T-helper 2 cell treated with Interferon-gamma antibody and Interleukin-4, amounts not matched to agents 100 ng/mL and 5 ng/mL, for 36 hours (primary cell): ENCODE results near the gene FOXD1. TPM values are rescaled to one million over a fixed set of nuclear protein-coding genes. Genes with fewer than 3 reads are reported as not detected.

Source experiments
- intact Hi-C: fragments of 100-400 bp; cut with micrococcal nuclease; formaldehyde crosslinking; loops from one replicate; pipeline ENCODE4 v1.15.1; 2023
- total RNA-seq: library from RNA; stranded (reverse); gene quantifications from 2 replicates; pipeline ENCODE4 v1.2.3, GENCODE V29; 2022

The FOXD1 gene
- total RNA-seq, 1 donor from 2014 or later, result 0.11 TPM

DNA sequence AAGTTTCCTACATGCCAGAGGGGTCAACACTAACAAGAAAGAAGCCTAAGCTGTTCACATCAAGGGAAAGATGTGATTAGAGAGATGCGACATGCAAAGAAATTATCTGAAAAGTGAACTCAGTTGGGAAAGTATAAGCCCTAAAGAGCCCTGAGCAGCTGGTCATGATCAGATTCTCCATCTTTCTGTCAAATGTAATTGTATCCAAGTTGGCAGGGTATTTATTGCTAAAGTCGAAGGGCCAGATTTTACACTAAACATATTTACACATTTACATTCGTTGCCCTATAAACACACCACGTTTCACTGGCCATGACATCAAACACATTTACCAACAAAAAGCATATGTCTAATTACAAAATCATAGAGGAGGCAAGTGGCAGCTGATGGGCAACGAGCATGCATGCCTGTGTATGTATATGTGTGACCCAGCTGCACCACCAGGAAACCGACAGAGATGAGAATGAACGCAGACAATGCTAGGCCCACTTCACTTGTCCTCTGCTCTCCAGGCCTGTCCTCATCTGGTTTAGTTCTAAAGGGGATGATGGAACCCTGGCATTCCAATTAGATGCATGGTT lies 6.3 kb downstream of the FOXD1 start:
- intact Hi-C loops, result no loop called here

DNA sequence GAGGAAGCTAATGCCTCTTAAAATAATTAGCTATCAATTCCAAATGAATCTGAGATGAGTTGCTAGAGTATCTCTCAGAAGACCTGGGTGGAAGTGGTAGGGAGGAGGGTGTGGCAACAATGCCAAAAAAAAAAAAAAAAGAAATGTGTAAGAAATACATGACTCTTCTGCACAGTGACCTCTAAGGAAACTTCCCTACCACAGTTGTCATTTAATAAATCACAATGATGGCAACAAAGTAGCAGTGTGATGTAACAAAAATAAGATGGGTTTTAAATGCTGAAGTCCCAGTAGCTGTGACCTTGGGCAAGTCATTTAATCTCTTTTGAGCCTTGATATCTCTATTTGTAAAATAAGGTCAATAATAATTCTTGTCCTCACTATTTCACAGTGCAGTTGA lies 7.2 kb downstream of the FOXD1 start:
- intact Hi-C loops, result no loop called here

DNA sequence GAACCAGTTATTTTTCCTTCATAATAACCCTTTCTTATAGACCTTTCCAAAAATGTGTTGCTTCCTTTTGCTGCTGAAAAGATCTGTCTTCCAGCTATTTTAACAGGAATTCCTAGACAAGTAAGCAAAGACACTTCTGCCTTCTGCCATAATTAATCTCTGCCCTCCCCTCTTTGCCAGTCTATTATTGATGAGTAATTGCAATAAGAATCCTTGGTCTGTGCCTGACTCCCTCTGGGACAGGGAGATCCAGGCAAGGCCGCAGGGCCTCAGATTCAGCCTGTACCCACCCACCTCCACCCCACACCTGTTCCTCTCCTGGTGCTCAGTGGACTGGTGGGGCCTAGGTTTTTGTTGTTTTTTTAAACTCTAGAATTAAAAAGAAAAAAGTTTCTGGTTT lies 8.3 kb downstream of the FOXD1 start:
- intact Hi-C loops, result no loop called here

DNA sequence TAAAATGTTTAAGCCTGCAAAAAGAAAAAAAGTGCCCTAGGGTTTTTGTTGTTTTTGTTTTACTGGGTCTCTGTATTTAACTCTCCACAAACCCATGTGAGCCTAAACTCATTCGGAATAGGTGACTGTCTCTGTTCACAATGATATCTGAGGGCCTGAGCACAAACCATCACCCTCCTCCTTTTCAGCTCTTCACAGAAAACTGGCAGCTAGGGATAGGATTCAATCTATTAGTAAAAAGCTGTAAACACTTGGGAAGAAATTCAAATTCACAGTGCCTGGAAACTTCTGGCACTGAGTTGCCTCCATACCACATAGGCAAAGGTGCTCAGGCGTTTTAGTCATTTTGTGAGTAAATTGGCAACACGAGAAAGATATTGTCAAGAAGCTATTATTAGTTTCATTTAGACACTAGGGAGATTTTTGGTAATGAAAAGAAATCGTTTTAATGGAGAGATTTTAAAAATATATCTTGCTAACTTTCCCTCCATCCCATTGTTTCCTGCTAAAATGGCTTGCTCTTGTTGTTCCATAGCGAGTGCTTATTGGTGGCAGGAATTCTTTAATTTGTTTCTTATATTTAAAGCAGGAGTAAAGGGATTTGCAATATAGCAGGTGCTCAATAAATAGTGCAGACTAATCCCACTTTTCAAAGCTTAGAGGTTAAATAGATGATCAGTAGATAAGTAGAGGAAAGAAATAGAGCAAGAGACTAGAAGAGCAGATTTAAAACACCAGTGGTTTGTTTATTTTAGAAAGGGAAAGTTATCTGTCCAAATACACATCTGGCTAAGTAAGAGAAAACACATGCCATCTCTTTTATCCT lies 9.7 kb downstream of the FOXD1 start:
- intact Hi-C loops, result no loop called here

DNA sequence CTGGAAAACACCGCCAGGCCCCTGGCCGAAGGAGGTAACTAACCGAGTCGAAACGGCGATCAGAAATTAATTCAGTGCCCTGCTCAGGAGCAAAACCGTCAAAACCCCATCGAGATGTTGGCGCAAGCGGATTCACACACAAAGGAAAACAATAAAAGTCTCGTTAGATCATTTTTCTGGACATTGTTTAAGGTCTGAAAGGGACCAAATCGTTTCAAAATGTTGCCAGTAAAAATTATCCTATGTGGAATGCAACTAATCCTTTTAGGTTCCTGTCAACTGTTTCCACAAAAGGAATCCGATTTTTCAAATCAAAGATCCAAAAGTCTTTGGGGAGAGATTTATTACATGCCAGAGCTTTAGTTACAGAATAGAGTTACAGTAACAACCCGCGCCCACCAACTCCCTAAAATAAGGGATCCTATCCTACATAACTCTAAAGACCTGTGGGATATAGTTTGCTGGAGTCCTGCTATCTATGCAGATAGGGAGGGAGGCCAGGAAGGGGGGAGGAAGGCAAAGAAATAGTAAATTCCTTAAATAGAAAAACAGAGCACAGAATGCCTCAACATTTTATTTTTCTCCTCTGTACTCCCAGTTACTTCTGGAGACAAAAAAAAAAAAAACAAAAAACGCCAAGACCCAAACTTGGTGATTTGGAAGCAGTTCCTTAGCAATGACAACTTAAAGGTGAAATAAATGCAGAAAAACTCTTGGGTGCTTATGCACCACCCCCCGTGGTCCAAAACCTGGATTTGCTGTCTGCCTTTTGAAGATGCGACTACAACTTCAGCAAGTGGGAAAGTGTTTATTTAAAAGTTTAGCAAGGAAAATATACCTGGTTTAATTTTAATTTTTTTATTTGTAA lies 10.6 kb downstream of the FOXD1 start:
- intact Hi-C loops, result loop anchor here (2.0 kb wide), 1 partner anchor 137 kb away; no protein-coding TSS in a partner anchor

DNA sequence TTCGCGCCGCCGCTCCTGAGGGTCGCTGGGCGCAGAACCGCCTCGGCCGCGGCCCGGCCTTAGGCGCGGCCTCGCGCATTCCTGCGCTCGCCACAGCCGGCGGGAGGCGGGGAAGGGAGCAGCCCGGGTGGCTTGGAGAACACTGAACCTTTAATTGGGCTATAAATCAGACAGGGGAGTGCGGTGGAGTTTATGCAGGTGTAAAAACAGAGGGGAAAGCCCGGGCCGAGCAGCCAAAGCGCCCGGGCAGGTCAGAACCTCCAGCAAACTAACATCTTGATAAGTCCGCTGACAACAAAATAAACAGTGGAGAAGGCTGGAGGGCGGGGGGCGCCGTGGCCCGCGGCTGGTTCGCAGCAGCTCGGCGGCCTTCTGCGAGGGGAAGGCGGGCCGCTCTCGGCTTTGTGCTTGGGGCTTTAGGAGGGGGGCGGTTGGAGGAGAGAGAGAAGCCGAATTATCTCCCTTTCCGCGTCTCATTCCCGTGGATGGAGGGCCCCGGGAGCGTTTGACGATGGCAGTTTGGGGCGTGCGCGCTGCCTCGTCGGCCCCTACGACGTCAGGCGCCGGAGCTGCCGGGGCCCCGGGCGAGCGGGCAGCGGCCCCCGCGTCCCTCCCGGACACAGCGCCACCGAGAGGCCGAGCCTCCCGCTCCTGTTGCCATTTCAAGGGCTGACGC lies 11.3 kb downstream of the FOXD1 start:
- intact Hi-C loops, result loop anchor here (2.0 kb wide), 1 partner anchor 136 kb away; no protein-coding TSS in a partner anchor

DNA sequence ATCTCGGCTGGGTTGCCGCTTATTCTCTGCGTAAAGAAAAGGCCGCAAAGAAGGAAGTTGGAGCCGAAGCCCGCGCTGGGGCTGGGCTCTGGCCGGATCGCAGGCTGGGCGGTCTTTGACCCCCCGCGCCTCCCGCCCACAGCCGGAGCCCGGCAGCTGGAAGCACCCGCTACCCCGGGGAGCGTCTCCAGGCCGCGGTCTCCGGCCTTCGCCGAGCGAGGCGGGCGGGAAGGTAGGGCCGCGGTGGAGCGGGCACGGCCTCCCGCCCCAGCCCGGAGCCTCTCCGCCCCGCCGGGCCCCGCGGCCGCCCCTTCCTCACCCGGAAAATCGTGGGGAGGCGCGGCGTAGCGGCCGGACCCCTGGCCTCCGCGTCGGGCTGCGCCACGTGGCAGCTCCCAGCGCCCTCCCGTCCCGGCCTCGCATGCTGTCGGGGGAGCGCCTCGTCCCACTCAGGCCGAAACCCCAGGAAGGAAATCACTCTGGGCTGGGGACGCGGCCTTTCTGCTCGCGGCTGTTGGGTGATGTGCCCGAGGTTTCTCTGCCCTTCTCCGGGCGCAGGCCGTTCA lies 12.0 kb downstream of the FOXD1 start:
- intact Hi-C loops, result loop anchor here (2.0 kb wide), 1 partner anchor 136 kb away; no protein-coding TSS in a partner anchor

DNA sequence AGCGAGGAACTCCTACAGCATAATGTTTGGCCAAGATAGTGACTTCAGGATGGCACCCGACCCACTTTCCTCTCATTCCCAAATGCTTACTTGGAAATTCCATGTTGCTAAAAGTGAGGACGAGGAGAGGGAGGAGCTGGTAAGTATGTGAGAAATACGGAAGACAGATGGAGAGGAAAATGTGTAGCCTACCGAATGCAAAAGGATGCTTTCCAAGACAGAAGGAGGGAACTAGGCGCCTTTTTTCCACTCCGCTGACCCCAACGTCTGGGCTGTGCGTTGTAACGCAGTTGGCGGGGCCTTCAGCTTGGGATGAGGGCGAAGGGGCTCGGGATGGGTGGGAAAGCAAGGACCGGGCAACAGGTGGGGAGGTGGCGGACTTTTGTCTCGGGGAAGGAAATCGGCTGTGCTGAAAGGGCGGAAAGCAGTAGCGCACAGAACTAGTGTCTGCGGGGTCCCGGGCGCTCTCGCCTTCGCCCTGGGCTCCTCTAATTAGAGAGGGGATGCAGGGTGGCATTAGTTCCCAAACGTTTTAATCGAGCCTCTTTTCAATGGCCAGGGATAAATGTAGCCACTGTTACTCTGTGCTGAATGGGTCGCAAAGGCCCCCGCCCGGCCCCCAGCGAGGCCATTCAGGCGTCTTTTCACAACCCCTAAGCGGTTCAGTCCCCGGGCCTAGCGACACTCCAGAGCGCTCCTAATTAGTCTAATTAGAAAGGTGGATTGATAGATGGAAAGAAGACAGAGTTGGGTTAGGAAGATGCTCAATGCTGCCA lies 12.6 kb downstream of the FOXD1 start:
- intact Hi-C loops, result loop anchor here (2.0 kb wide), 1 partner anchor 135 kb away; no protein-coding TSS in a partner anchor

DNA sequence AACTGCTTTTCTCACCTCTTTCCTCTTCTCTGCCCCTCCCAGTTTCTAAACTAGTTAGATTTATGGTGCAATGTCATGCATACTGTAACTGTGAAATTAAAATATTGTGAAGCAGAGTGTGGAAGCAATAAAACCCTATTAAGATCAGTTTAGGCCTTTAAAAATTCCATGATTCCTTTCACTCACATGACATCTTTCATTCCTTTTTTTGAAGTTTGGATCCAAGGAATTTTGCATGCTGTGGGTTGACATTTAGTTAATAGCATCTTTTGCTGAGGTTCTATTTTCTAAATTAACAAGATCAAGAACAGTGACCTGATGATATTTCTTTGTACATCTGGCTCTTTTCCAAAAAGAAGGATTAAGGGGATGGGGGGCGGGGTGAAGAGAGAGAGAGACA lies 13.7 kb downstream of the FOXD1 start:
- intact Hi-C loops, result no loop called here

DNA sequence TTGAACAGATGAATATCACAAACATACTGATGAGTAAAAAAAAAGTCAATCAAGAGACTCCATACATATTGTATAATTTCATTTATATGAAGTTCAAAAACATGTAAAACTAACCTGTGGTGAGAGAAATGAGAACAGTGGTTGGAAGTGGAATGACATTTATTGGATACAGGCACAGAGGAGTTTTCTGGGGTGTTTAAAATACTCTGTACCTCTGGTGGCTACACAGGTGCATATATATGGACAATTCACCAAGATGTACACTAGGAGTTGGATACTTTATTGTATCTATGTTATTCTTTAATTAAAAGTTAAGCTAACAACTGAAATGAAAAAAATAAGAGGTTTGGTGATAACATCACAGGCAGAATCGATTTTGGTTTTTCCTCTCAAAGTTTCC lies 14.1 kb downstream of the FOXD1 start:
- intact Hi-C loops, result no loop called here

DNA sequence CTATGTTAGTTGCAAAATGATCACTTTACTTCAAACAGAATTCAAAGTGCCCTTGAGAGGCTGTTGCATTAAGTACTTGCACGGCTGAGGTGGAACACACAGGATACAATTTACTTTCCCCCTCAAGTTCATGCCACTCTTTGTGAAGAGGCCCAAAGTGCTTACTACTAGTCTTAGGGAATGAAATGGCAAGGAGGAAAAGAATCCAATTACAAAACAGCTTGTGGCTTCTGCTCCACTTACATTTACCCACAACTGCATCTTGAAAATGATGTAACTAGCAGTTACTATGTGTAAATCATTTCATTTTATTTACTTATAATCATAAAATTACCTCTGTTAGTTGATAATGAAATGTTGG lies 14.6 kb downstream of the FOXD1 start:
- intact Hi-C loops, result no loop called here

DNA sequence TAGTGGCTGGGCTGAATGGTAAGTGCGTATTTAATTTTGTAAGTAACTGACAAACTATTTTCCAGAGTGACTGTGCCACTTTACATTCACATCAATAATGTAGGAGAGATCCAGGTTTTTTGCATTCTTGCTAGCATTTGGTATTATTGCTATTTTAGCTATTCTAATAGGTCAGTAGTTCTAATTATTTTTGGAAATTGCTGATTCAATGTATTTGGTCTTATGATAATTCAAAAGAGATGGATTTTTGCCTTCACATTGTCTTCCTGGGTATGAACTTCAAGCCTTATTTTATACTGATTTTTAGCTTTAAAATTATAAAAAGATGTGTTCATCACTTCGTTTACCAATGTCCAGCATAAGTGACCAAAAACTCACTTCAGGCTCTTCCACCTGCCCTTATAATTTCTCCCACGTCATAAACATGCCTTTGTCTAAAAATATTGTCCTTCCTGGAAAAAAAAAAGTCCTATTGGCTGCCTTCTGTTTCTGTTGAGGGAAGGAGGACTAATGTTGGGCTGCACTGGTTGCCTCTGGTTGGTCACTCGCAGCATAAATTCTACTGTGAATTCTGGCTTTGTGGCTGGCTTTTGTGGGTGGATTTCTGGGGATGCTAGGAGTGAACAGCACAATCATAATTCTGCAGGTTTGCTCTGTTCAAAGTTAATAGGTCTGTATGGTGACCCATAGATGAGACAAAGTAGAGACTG lies 15.2 kb downstream of the FOXD1 start:
- intact Hi-C loops, result no loop called here

DNA sequence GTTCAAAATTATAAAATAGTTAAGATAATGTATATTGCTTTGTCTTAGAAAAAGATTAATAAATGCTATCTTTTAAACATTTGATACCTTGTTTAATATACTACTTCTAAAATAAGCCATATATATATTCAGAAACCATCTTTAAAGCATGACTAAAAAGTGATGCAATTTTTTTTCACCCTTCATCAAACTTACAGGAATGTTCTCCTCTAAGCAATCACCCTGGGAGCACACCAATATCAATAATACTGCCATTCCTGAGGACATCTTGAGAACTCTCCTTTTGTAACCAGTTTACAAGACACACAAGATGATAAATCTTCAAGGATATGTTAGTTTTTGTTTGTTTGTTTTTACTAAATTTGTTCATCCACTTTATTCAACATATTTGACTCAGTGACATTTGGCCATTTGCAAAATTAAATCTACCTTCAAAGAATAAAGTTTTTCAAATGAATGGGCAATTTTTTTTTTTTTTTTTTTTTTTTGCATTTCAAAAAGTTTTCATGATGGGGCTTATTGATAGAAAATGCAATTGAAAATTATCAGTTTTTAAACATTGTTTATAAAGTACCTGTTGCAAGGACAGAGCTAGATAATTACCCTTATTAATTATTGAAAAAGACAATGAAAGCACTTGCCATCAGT lies 17.2 kb downstream of the FOXD1 start:
- intact Hi-C loops, result no loop called here

DNA sequence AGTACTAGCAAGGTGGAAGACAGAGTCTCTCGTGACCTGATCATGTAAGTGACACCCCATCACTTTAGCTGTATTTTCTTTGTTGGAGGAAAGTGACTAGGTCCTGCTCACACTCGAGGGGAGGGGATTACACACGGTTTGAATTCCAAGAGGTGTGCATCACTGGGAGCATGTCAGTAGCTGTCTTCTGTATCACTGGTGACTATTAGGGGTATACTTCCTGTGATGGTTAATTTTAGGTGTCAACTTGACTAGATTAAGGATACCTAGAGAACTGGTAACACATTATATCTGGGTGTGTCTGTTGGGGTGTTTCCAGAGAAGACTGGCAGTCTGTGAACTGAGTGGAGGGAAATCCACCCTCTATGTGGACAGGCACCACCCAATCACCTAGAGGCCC lies 22.5 kb downstream of the FOXD1 start:
- intact Hi-C loops, result no loop called here

DNA sequence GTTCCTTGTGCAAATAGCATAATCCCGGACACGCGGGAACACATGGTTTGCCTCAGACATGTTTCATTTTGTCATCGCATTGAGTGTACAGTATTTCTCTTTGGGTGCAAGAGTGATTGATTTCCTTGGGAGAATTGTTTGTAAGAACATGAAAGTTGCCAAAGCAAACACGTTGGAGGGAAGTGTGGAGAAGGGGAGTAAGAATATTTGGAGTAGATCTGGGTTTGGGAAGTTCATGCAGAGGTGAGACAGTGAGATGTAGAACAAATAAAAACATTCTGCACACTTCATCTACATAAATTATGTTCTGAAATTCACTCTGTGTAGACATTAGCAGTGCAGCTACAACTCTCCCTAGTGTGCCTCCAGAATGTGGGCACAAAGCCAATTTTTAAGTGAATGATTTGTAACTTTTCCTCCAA lies 24.0 kb downstream of the FOXD1 start:
- intact Hi-C loops, result no loop called here

DNA sequence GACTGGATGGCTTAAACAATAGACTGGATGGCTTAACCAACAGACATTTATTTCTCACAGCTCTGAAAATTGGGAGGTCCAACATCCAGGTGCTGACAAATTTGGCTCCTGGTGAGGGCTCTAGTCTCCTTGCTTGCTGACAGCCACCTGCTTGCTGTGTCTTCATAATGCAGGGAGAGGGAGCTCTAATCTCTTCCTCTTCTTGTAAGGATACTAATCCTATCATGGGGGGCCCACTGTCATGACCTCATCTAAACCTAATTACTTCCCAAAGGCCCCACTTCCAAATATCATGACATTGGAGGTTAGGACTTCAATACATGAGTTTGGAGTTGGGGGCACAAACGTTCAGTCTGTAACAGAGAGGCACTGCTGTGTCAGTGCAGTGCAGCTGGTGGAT lies 26.4 kb downstream of the FOXD1 start:
- intact Hi-C loops, result no loop called here

DNA sequence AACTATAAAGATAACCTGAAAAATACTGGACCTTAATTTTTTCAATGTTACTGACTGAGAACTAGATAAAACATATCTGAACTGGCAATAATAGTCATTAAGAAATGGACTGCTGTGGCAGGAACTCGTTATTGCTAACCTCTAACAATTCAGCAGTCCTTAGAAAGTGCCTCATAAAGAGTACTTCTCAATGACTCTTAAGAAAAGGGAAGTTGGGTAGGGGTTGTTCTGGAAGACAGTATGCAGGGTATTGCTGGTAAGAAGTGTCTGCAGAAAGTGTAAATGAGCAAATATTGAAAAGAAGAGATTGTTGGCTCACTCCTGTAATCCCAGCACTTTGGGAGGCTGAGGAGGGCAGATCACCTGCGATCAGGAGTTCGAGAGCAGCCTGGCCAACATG lies 27.9 kb downstream of the FOXD1 start:
- intact Hi-C loops, result no loop called here

DNA sequence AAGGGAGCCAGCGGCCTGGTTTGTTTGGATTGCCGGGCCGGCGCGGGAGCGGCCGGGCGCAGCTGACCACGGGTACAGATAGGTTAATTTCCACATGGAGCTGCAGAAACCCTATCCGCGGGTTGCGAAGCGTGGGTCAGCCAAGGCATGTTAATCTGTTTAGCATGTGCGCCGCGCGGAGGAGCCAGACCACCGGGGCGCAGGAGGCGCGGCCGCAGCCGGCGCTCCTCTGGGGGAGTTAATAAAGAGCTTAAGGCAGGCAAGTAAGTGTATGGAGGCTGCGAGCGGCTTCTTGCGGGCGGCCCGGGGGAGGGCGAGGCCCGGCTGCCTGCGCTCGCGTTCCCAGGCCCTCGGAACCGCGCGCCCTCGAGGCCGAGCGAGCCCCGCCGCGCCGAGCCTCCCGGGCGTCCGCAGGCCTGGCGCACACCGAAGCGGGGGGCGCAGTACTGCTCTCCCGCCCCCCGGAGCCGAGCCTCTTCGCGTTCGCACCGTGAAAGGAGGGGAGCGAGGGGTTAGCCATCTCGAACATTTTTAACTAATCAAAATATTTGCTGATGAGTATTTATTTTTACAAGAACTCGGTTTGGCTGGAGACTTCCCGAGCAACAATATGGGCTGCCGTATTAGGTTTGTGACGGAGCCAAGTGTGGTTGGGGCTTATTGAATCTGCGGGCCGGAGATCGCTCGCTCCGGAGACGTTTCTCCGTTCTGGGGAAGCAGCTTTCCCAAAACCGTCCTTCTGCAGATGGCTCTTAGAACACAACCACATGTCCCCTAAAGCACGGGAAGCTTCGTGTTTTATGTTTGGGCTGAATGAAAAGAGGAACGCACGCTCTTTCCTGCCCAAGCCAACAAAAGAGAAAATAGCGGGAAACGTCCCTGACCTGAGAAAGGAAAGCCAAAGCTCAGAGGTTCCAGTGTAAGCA lies 28.8 kb downstream of the FOXD1 start:
- intact Hi-C loops, result no loop called here
